Activated T-cell treated with anti-CD3 and anti-CD28 coated beads, Interleukin-2, amount 50 U/mL, for 72 hours (primary cell): Measurements from ENCODE around the gene HOXB3. TPM values are rescaled to one million over a fixed set of nuclear protein-coding genes. Genes with fewer than 3 reads are reported as not detected.

Source experiments
- ATAC-seq, 2 donors: fragments of 150-1000 bp; cut with Tn5 transposase; replicated peaks in 1 of 2; 2 replicates each; pipeline ENCODE4 v1.10.0; 2021; ENCODE audit warnings: moderate library complexity in 2 of 2, mild to moderate bottlenecking in 1 of 2
- DNase-seq, 2 donors: peaks; one replicate each; pipeline ENCODE4 v3.0.0; 2021 to 2022; ENCODE audit warnings: mixed read lengths in 1 of 2
- H3K27ac Mint-ChIP-seq: one replicate; pipeline ENCODE4 v1.8.0; 2022; ENCODE audit warnings: mild to moderate bottlenecking, moderate library complexity, mixed read lengths
- H3K27me3 Mint-ChIP-seq: one replicate; pipeline ENCODE4 v1.8.0; 2022; ENCODE audit warnings: low read depth, mixed read lengths
- H3K36me3 Mint-ChIP-seq, 2 donors: one replicate each; pipeline ENCODE4 v1.8.0; 2022; ENCODE audit warnings: mixed read lengths in 2 of 2, mild to moderate bottlenecking in 1 of 2; ENCODE audit not compliant: insufficient read depth in 2 of 2
- H3K4me1 Mint-ChIP-seq: one replicate; pipeline ENCODE4 v1.8.0; 2022; ENCODE audit warnings: low read depth, mixed read lengths
- H3K4me3 Mint-ChIP-seq, 2 donors: one replicate each; pipeline ENCODE4 v1.8.0; 2022; ENCODE audit warnings: mild to moderate bottlenecking in 2 of 2, mixed read lengths in 2 of 2, moderate library complexity in 2 of 2
- H3K9me3 Mint-ChIP-seq, 2 donors: one replicate each; pipeline ENCODE4 v1.8.0; 2022; ENCODE audit warnings: mixed read lengths in 2 of 2
- total RNA-seq, 2 donors: library from RNA; stranded (reverse); gene quantifications; one replicate each; pipeline ENCODE4 v1.2.3, GENCODE V29; 2022

HOXB3 gene
- total RNA-seq, 2 donors from 2014 or later: 2.9 to 8.1 TPM

GRCh38 chr17:48576479-48577309 lies 13.3 kb downstream of the HOXB3 start:
- Mint-ChIP-seq H3K4me1 (peaks cover 45% of the 10 kb centered on the region), H3K27me3 (peaks cover 41% of the 10 kb centered on the region), H3K36me3 (peaks cover 2 to 3% of the 10 kb centered on the region in 2 donors), H3K27ac (no peak overlapping the region), H3K4me3 (peak overlapping the region; percentile 75 to 78), H3K9me3 (no peaks in the 10 kb centered on the region)
- DNase-seq (no peak), ATAC-seq (no peak)

GRCh38 chr17:48575673-48576478 lies 14.2 kb downstream of the HOXB3 start:
- Mint-ChIP-seq H3K9me3 (no peaks in the 10 kb centered on the region), H3K36me3 (peaks cover 2 to 3% of the 10 kb centered on the region in 2 donors), H3K27me3 (peaks cover 33% of the 10 kb centered on the region), H3K4me3 (peak overlapping the region in 1 of 2 donors; percentile 37), H3K4me1 (peaks cover 37% of the 10 kb centered on the region), H3K27ac (no peak overlapping the region)
- DNase-seq (no peak), ATAC-seq (no peak)

- ATAC-seq (no peak), DNase-seq (no peak)
- Mint-ChIP-seq H3K27ac (no peak overlapping the region), H3K4me3 (no peak overlapping the region), H3K4me1 (peaks cover 29% of the 10 kb centered on the region), H3K36me3 (peaks cover 2 to 3% of the 10 kb centered on the region in 2 donors), H3K27me3 (peaks cover 25% of the 10 kb centered on the region), H3K9me3 (no peaks in the 10 kb centered on the region)
Observed at GRCh38 chr17:48575066-48575582, 14.9 kb downstream of the HOXB3 start.

- Mint-ChIP-seq H3K27me3 (peaks cover 20% of the 10 kb centered on the region), H3K27ac (no peak overlapping the region), H3K4me1 (peaks cover 24% of the 10 kb centered on the region), H3K4me3 (no peak overlapping the region), H3K9me3 (no peaks in the 10 kb centered on the region), H3K36me3 (peaks cover 2 to 3% of the 10 kb centered on the region in 2 donors)
- no peak for DNase-seq
- ATAC-seq: no peak
Observed at GRCh38 chr17:48574505-48575065, 15.5 kb downstream of the HOXB3 start.

DNA sequence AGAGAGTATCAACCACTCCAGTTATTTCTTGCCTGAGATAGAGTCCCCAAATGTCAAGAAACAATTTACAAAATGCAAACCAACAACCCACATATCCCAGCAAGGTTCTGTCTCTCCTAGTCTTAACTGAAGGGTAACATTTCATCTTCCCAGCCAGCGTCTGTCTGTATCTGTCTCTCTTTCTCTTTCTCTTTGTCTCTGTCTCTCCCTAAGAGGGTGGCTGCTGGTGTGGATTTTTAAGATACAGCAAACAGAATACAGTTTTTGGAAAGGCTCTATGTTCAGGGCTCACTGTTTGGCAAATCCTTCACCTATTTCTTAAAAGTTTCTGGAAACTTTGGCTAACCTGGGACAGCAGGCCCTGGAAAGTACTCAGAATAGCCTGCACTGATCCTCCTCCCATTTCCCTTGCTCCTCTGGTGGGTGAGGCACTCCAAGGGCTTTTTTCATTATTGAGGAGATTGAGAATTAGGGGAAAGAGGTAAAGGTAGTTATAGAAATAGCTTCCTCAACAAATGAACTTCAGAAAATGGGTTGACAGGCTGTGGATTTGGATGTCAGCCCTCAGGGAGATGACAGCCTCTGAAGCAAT lies 18.1 kb downstream of the HOXB3 start:
- H3K4me1 Mint-ChIP-seq: peaks cover 11% of the 10 kb centered on the region
- no peaks in the 10 kb centered on the region for H3K36me3 Mint-ChIP-seq
- DNase-seq: no peak
- H3K9me3 Mint-ChIP-seq: no peaks in the 10 kb centered on the region
- no peak for ATAC-seq
- no peak overlapping the region for H3K27ac Mint-ChIP-seq
- no peak overlapping the region for H3K4me3 Mint-ChIP-seq
- peaks cover 9% of the 10 kb centered on the region for H3K27me3 Mint-ChIP-seq

DNA sequence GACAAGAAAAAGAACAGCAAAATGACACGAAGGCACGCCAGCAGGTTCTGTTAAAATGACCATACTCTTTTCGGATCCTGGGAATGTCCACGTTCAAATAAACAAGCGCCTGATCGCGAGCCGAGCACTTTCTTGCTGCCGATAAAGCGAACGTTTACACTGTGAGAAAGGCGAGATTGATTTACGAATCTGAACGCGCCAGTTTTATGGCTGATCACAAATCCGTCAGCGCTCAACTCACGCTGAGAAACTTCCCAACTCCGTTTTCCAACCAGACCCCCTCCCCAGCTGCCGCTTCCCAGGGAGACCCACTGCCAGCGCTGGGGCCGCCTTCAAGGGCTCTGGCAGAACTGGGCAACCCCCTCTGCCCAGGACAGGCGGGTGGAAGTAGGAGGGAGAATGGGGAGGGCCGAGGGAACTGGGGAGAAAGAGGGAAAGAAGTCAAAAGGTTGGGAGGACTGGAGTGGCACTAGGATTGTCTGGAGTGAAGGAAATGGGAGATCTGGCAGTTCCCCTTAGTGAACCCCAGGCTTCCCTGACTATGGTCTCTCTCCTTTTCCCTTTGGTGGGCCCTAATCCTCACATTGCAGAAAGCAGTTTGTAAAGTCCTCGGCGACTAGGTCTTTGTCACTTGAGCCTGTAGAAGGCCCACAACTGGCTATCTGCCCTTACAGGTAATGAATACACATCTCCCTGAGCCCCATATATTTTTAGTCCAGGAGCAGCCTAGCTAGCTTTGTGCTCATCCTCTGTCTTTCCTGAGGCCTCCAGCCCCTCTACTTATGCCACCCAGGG lies 18.8 kb downstream of the HOXB3 start:
- H3K27me3 Mint-ChIP-seq: peaks cover 9% of the 10 kb centered on the region
- DNase-seq: no peak

GRCh38 chr17:48570325-48571023 lies 19.6 kb downstream of the HOXB3 start:
- Mint-ChIP-seq H3K9me3 (no peaks in the 10 kb centered on the region), H3K4me1 (peaks cover 4% of the 10 kb centered on the region), H3K36me3 (no peaks in the 10 kb centered on the region), H3K4me3 (no peak overlapping the region), H3K27me3 (peaks cover 9% of the 10 kb centered on the region), H3K27ac (no peak overlapping the region)
- no peak for ATAC-seq
- no peak for DNase-seq

More for the DNA sequence above, 18.8 kb downstream of the HOXB3 start:
- no peak for ATAC-seq
- no peaks in the 10 kb centered on the region for H3K9me3 Mint-ChIP-seq
- H3K27ac Mint-ChIP-seq: no peak overlapping the region
- H3K36me3 Mint-ChIP-seq: no peaks in the 10 kb centered on the region
- no peak overlapping the region for H3K4me3 Mint-ChIP-seq
- H3K4me1 Mint-ChIP-seq: peaks cover 8% of the 10 kb centered on the region

DNA sequence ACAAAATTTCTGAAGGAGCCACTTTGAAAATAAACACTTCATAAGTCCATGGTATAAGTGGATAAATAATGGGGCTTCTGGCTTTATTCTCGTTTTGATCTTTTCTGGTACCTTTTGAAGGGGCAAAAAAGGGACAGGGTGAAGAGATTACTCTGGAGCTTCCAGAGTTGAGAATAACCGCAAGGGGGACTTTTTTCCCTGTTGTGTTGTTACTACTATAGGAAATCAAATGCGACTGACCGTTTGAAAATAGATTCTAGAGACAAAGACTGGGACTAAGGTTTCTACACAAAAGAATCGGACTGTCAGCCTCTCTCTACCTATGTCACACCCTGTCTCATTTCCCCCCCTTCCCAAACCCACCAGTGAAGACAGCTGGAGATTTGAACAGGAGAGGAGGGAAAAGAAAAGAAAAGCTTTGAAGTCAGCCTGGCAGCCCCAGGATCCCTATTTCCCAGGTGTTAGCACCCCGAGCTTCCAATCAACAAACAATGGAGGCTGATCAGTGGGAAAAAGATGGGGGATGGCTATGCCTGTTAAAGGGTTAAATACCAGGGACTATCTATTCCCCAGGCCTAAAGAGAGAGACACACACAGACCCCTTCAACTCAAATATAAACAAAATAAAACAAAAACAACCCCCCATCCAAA lies 20.2 kb downstream of the HOXB3 start:
- DNase-seq (no peak), ATAC-seq (no peak)
- H3K36me3 Mint-ChIP-seq: no peaks in the 10 kb centered on the region
- no peak overlapping the region for H3K4me3 Mint-ChIP-seq
- no peaks in the 10 kb centered on the region for H3K9me3 Mint-ChIP-seq
- no peak overlapping the region for H3K27ac Mint-ChIP-seq
- peaks cover 8% of the 10 kb centered on the region for H3K27me3 Mint-ChIP-seq
- peaks cover 4% of the 10 kb centered on the region for H3K4me1 Mint-ChIP-seq

DNA sequence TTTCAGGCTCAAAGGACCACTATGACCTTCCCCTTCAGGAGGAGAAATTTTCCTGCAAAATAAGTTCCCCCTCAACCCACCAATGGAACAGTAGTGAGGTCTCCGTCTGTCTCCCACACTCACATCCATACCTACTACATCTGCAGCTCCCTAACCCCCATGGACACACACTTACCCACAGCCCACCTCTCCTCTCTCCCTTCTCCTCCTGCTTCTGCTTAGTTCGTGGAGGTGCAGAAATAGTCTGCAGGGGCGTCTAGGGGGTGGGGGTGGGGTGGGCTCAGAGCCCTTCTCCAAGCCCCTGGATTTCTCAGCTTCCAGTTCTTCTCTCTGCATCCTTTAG lies 20.8 kb downstream of the HOXB3 start:
- H3K36me3 Mint-ChIP-seq: no peaks in the 10 kb centered on the region
- H3K9me3 Mint-ChIP-seq: no peaks in the 10 kb centered on the region
- DNase-seq: no peak
- no peak for ATAC-seq
- H3K27me3 Mint-ChIP-seq: peaks cover 2% of the 10 kb centered on the region
- peaks cover 4% of the 10 kb centered on the region for H3K4me1 Mint-ChIP-seq
- no peak overlapping the region for H3K27ac Mint-ChIP-seq
- H3K4me3 Mint-ChIP-seq: no peak overlapping the region

- Mint-ChIP-seq H3K27me3 (peaks cover 2% of the 10 kb centered on the region), H3K4me1 (peaks cover 4% of the 10 kb centered on the region), H3K4me3 (peak overlapping the region; percentile 4 to 53), H3K9me3 (no peaks in the 10 kb centered on the region), H3K27ac (no peak overlapping the region), H3K36me3 (no peaks in the 10 kb centered on the region)
- no peak for DNase-seq
- ATAC-seq: no peak
Observed at GRCh38 chr17:48568499-48569239, 21.4 kb downstream of the HOXB3 start.
